ENCODE measurements around the gene INPP5A.
"Not testable (repeated sequence)": the region's sequence is repeated elsewhere in the genome, so short reads cannot be mapped to it uniquely, and the experiment has no call there.

The INPP5A gene

DNA sequence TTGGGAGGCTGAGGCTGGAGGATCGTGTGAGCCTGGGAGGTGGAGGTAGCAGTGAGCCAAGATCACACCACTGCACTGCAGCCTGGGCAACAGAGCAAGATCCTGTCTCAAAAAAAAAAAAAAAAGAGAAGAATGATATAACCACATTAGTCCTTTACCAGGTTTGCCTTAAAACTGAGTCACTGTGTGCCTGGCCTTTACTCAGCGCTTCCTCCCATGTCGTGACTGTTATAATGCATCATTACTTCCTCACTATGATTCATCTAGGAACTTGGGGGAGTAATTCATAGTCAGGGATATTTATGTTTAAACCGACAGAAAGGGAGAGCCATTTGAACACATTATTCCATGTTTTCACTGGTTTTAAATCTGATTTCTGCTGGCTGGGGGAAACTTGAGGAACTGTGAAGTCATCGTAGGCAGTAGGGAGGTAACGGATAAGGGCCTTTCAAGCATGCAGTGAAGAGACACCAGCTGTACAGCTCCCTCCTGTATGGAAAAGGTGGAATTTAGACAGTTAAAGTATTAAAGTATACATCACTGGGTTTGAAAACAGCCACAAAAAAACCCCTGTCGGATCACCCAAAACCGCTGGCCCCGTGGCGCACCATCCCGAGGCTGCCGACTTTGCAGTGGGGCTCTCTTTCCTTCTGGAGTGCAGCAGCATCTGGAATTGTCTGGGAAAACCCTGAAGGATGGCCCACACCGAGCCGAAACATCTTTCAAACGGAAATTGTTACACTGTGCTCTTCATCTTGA, 128.5 kb downstream of the INPP5A start:
- DNase-seq = no peak

DNA sequence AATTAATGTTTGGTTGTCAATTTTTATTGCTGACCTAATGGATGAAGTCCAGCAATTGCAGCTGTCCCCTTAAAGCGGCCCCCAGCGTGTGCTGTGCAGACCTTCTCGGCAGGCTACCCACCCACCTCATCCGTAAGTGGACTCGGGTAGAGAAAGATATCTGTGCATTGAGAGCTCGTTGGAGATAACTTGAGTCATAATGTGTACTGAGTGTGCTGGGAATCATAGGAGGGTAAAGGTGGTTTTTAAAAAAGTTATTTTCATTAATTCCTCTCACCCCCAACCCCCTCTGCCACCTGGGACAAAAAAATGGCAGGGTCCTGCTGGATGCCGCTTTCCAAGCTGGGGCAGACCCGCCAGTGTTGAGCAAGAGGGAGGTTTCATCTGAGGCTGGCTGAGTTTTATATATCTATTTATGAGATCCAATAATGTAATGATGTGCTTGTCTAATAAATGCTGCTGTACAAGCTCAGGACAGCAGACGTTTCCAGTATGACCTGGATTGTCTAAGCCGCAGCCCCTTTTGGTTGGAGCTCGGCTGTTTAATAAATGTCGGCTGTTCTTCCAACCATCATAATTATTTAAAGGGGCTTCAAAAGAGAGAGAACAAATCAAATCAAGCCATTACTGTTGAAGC, 129.2 kb downstream of the INPP5A start:
- no peak for DNase-seq

DNA sequence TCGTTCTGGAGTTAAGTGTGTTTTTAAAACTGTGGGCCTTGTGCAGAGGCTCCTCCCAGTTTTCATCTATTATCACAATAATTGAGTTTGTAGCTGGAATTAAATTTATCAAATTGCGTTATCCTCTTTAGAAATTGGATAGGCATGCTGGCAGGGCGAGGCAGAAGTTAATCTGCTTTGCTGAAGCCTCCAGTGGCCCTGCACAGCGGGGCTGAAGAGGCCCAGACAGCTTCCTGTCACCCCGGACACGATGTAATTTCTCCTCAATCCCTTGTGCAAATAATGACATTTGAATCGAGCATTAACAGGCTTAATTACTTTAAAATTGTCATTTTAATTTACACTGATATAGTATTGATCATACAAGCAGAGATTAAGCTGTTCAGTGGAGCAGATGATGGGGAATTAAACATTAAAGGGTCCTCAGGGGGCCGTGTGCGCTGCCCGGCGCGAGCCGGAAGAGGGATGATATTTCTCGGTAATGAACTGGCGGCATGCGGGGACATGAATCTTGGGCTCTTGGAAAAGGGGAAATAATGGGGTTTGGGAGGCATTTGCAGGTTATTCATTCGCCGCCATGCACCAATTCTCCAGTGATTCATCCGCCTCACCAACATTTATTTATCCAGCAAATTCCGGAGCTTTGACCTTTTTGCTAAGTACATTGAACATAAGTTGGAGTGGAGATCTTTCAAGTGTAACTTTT, 129.9 kb downstream of the INPP5A start:
- no peak for DNase-seq

DNA sequence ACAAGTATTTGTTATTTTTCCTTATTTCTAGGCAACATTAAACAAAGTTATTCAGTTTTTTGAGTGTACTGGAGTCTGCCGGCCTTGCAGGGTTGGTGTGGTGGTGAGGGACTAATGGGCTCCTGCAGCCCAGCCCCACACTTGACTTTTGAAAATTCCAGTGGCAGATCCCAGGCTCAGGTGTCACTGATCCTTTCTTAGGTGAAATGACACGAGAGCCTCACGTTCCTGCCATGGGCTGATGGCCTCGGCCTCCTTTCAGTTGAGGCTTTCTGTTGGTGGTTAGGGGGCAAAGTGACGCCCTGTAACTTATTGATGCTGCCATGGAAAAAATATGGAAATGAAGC, 130.4 kb downstream of the INPP5A start:
- DNase-seq = no peak

DNA sequence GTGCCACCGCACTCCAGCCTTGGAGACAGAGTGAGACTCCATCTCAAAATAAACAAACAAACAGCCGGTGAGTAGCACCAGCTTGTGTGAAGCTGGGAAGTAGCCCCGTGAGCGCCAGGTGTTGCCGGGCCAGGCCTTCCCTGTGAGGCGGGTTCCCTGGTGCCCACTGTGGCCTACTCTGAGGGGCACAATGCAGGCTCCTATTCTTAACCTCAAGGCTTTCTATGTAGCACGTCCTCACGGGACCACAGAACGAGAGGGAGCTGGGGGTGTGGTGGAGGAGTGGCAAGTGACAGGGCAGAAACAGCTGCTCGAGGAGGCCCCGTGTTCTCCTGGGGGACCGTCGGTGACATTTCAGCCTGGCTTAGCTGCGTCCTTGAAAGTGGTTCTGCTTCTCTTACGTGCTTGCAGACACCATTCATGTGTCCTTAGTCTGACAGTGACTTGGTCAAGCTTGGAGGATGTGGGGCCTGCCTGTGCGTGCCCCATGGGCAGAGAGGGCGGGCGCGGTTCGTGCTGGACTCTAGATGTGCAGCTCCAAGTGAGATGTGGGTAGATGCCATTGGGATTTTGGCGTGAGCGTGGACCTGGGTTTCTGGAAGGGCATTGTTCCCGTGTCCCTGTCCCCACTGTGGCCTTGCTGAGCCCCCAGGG, 131.7 kb downstream of the INPP5A start:
- DNase-seq = no peak

DNA sequence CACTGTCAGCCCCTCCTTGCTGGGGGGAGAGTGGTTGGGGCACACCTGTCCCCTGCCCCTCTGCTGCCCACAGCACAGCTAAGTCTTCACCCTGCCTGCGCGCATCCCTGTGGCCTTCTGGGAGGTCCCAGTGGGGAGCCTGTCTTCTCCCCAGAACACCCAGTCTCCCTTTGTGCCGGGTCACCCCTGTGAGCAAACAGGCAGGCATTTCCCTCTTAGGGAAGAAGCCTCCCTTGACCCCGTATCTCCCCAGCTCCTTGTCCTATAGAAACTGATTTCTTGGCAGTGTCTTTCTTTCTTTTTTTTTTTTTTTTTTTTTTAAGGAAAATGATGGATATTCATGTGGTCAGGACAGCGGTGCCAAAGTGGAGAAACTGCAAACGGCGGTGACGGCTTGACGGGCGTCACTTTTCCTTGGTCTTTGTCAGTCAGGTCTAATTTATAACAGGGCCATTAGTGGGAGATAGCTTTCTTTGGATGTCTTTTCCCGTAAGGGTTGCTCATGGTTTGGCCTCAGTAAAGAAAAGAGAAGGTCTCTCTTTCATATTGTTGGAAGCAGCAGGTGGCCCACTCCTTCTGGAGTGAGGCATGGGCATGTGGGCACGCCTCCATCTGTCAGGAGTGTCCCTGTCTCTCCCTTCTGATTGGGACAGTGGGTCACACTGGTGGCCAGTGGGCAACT, 133.1 kb downstream of the INPP5A start:
- no peak for DNase-seq

DNA sequence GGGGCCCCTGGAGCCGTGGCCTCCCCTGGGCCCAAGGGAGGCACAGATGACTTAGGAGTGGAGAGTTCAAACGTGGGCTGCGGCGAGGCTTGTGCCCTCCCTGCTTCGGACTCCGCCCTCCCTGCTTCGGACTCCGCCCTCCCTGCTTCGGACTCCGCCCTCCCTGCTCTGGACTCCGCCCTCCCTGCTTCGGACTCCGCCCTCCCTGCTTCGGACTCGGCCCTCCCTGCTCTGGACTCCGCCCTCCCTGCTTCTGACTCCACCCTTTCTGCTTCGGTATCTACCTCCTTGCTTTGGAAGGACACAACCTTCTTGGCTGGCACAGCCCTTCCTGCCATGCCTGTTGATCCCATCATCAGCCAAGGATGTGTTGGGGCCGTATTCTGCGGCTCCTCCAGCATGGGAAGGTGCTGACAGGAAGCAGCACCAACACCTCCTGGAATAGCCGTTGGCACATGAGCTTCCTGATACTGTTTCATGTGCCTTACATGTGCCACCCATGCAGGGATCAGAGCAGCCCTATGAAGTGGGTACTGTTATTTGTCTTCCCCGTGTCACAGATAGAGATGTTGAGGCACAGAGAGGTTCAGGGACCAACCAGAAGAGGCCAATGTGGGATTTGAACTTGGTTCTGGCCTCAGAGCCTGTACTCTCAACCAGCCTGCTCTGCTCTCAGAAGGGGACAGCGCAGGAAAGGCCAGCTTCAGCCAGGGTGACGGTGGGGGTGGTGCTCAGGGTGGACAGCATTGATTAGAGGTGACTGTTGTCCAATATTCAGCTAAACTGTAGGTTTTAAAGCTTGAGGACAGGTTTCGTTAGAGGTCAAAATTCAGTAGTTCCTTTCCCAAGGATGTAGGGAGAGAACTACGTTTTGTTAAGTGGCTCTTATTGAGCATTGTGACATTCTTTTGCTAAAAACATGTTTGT, 133.9 kb downstream of the INPP5A start:
- no peak for DNase-seq

DNA sequence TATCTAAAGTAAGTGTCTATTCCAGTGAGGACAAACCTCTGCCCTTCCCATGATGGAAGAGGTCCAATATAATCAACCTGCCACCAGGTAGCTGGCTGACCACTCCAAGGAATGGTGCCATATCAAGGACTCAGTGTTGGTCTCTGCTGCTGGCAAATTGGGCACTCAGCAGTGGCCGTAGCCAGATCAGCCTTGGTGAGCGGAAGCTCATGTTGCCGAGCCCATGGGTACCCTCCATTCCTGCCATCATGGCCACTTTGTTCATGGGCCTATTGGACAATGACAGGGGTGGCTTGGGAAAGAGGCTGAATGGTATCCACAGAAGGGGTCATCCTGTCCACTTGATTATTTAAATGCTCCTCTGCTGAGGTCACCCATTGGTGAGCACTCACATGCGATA, 136.2 kb downstream of the INPP5A start:
- not testable (repeated sequence) for DNase-seq

DNA sequence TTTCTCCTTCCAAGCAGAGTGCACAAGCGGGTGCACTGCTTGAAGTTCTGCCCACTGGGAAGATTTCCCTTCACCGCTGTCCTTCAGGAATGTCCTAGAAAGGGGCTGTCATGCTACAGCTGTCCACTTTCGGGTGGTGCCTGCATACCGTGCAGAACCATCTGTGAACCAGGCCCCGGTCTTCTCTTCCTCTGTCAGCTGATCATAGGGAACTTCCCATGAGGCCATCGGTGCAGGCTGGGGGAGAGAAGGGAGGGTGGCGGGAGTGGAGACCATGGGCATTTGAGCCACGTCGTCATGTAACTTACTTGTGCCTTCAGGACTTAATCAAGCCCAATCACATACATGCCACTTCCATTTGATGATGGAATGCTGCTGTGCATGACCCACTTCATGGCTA, 136.7 kb downstream of the INPP5A start:
- DNase-seq = no peak

DNA sequence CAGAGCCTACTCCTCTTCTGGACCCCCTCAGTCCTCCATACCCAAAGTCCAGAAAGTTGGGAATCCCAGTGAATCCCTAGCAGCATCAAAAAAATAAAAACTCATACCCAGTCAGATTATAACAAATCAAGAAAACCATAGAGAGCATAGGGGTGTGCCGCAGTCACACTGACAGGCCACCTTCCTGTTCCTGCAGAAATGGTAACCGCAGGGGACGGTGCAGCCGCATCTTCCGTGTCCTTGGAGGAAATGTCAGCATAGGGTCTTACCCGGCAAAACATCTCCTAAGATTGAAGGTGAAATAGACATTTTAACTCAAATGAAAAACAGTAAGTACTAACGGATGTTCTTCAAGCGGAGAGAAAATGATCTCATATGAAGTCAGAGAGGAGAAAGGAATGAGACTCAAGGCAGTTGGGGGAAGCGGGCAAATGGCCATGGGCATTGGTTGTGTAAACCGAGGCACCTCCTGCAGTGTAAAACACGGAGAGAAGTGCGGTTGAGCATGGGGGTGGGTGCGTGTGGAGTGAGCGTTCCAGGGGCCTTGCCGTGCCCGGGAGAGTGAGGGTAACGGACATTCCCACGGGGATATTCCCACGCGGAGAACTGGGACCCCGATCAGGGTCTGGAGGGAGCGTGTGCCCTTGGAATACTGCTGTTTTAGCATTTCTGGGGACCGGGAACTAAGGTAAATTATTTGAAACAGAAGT, 137.6 kb downstream of the INPP5A start:
- DNase-seq = no peak

DNA sequence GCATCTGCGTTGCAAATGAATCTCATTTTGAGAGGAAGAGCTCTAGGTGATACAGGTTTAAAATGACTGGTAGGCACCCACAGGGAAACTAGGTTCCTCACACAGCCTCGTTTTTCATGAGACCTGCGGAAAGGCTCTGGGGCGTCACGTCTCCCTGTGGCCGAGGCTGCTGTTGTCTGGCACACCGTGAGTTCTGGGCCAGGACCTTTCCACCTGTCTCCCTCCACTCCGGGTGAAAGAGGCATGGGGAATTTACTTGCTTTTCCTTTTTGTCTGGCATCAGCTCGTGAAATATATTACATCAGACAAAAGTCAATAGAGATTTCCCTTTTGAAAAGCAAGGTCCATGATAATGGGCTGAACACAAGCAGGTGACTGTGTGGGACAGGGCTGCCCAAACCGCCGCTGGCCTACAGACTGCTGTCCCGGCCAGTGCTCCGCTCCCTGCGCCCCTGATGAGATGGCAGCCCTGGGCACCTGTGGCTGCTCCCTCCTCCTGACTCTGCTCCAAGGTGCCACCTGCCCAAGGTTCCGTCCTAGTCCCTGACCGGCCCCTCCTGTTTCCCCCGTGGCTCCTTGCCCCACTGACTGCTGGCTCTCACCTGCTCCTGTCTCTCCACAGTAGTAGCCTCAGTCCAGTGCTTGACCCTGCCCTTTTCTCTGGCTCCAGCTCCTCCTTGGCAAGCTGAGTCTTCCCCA, 138.8 kb downstream of the INPP5A start:
- no peak for DNase-seq

DNA sequence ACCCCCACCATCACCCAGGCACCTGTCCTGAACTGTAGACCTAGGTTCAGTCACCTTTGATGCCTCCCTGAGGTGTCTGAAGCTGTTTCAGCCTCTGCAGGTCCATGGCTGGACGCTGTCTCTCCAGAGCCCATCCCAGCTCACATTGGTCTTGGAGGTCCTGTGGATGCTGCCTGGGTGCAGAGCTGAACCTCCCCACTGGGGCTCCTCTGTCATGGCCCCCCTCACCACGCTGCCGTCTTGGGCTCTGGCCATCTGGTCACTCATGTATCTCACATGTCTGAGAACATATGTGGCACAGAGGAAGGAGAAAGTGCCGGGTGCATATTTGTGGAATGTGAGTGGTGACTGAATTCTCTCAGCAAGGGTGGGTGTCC, 139.5 kb downstream of the INPP5A start:
- no peak for DNase-seq

DNA sequence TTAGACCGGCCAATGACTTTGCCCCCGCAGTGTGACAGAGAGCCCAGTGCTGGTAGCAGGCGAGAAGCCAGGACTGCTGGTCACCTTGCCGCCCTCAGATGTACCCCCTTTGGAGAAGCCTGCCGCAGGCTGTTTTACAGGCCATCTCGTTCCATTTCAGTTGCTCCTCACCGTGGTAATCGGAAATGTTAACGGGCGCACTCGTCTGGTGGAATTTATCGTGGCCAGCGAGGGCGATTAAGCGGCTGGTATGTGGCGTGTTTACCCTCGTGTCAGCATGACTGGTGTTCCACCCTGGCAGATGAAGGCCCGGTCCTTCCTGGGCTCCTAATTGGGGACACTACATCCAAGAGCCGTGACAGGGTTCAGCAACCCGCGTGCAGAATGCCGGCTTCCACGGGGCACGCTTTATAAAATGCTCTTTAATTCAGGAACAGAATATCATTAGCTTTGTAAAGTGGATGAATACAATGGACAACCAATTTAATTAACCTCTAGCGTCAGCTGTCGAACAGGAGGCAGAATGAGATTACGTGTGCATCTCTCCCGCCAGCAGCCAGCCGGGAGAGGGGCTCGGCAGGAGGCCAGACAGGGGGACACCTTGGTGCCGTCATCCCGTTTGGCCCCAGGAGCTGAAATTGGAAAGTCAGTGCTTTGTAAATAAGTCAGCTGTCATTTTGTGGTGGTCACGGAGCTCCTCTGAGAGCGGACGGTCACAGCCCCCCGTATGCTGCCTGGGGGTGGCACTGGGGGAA, 140.1 kb downstream of the INPP5A start:
- no peak for DNase-seq

DNA sequence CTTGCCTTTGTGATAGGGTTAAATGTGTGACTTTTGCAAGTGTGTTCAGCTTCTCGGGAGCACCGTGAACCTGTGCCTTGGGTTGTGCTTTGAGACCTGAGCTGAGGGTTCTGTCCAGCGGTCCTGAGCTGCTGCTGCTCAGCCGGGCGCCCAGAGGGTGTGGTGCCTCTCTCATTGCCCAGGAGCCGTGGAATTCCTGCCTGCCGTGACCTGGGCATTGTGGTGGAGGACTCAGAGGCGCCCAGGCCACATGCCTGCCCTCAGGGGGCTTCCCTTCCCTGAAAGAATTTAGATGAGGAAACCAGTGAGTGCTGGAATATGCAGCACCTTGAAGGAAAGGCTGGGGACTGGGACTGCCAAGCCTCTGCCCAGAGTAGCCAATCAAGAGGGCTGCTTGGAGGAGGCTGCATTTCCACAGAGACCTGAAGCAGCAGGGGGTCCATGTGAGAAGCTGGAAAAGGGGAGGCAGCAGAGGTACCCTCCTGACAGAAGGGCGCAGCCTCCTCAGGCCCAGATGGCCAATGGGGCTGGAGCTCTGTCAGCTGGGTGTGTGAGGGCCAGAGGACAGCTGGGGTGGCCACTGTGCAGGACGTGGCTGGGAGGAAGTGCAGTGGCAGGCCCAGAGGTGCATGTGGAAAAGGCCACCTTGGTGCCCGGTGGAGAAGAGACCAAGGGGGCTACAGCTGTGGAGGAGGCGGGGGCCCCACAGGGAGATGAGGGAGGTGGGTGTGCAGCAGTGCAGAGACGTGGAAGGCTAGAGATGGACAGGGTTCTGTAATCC, 141.0 kb downstream of the INPP5A start:
- DNase-seq = no peak

DNA sequence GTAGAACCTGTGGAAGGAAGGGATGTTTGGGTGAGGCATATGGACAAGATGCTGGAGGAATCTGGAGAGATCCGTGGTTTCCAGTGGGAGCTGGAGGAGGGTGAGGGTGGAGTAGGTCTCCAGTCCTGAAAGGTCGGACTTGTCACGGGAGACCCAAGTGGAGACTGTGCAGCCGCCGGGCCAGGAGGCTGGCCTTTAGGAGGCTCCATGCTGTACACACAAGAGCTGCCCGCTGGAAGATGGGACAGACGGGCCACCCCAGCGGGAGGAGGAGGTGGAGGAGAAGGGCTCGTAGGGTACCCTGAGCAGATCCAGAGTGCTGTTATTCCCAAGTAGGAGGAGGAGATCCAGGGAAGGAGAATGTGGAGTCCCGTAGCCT, 141.6 kb downstream of the INPP5A start:
- DNase-seq = no peak

DNA sequence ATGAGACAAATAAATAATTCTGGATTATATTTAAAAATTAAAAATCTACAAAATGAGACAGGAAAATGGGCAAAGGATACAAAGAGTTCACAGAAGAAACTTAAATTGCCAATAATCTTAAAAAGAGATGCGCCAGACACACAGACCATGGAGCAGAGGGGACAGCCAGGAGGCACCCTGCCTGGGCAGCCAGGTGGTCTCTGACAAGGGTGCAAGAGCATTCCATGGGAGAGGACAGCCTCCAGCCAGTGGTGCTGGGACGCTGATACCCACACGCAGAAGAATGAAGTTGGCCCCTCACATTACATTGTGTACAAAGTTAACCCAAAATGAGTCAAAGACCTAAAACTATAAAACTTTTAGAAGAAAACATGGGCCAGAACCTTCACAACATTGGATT, 142.1 kb downstream of the INPP5A start:
- no peak for DNase-seq

DNA sequence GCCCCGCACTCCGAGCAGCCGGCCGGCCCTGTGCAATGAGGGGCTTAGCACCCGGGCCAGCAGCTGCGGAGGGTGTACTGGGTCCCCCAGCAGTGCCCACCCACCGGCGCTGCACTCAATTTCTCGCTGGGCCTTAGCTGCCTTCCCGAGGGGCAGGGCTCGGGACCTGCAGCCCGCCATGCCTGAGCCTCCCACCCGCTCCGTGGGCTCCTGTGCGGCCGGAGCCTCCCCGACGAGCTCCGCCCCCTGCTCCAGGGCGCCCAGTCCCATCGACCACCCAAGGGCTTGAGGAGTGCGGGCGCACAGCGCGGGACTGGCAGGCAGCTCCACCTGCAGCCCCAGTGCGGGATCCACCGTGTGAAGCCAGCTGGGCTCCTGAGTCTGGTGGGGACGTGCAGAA, 143.2 kb downstream of the INPP5A start:
- not testable (repeated sequence) for DNase-seq

DNA sequence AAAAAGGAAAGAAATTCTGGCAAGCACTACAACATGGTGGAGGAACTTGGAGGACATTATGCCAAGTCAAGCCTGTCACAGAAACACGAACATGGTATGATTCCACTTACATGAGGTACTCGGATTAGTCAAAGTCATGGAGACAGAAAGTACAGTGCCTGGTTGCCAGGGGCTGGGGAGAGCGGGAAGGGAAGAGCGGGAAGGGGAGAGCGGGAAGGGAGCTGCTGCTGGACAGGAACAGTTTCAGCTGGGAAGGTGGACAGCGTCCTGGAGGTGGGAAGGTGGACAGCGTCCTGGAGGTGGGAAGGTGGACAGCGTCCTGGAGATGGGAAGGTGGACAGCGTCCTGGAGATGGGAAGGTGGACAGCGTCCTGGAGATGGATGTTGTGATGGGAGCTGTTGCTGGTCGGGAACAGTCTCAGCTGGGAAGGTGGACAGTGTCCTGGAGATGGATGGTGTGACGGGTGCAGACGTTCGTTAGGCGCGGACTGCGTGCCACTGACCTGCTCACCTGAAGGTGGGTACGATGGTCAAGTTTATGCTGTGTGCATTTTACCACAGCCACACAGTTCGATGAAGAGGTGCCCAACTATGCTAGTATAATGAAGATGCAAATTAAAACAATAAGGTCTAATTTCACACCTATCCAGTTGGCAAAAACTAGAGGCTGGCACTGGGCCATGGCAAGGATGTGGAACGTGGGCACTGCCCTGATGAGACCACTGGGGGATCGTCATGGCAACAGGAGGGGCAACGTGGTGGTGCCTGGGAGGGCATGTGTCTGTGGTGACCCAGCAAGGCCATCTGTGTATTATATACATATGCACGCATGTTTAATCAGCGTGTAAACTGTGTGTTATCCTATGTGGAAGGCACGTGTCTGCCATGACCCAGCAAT, 144.5 kb downstream of the INPP5A start:
- DNase-seq = no peak

Measured in NCI-H1105 treated with DMSO at 0.1 percent for 48 hours (cell line).